Measurements from ENCODE around the gene POMZP3.
"Not testable (repeated sequence)": the region's sequence is repeated elsewhere in the genome, so short reads cannot be mapped to it uniquely, and the experiment has no call there.

The POMZP3 gene

DNA sequence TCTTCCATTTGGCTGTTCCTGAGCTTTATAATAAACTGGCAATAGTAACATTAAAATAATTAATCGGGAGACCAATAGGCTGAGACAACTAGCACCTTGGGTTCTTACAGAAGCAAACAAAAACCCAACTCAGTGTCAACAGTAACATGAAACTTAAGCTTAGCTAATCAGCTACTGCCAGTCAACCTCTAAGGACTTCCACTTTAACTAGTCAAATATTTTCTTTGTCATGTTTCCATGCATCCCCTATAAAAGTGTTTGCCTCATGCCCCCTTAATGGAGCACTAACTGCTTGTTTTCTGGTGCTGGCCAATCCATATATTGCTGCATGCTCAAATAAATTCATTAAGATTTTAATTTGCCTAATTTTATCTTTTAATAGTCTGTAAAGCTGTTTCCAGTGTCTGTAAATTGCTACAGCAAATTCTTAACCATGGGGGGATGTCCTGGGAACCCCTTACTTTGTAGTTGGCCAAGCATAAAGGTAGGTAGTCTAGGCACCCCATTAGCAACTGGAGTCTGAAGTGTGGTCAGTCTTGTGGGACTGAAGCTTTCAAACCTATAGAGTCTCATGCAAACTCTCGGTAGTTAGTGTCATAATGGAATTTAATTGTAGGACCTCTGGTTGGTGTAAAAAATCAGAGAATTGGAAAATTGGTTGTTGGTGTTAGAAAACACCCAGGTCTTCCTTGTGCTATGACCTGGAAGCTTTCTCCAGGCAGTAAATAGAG, 40.3 kb downstream of the POMZP3 start:
- not testable (repeated sequence) for DNase-seq

DNA sequence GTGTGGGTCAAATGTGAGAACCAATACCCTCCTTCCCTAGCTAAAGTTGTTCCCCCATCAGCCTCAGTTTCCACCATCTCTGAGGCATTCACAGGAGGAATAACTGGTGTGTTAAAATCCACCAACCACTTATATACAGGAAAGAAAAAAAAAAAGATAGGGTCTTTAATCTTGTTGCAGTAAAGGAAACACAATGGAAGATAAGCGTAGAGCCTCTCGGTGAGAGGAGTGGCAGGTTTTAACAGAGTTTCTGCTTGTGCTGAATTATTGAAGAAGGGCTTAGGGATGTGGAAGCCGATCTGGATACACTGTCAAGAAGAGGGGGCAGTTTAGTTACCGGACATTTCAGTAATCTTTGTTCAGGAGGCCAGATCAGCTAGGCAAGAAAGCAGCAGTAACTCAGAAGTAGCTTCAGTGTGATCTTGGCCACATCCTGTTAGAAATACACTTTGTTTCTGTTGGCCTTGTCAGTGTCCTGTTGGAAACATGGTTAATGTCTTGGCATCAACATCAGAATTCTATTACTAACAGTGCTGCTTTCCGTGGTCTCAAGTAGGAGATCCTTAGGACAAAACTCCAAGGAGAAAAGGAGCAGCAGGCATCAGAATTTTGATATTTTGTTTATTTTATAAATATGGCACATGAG, 43.3 kb downstream of the POMZP3 start:
- DNase-seq: not testable (repeated sequence)

DNA sequence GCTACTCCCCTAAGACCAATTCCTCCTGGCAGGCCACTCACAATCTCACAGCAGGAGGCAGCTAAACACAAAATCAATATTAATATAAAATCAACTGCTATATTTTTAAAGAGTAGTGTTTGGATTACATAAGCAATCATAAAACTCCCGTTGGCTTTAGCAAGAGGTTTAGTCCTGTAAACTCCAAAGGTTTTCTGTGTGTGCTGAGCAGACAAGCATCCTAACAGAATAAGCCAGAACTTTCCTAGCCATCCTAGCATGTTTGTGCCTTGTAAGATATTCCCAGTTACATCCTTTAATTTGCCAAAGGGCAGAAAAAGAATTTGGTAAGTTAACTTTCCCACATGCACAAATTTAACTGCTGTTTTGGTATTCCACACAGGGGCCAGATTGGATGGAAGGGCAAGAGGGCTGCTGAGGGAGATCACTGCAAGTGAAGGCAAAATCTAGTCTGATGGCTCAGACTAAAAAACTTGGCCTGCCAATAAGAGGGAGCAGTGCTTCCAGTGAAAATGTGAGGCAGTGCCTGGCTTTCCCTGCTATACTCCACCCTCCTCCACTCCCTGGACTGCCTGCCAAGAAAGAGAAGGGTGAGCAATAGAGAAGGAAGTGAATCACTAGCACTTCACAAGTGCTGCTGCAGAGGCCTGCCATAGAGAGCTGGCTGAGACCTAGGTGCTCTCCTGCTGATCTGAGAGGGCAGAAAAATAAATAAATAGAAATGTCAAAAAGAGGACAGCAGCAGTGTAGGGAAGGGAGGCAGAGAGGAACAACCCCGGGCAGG, 44.0 kb downstream of the POMZP3 start:
- DNase-seq: peak; percentile 10

DNA sequence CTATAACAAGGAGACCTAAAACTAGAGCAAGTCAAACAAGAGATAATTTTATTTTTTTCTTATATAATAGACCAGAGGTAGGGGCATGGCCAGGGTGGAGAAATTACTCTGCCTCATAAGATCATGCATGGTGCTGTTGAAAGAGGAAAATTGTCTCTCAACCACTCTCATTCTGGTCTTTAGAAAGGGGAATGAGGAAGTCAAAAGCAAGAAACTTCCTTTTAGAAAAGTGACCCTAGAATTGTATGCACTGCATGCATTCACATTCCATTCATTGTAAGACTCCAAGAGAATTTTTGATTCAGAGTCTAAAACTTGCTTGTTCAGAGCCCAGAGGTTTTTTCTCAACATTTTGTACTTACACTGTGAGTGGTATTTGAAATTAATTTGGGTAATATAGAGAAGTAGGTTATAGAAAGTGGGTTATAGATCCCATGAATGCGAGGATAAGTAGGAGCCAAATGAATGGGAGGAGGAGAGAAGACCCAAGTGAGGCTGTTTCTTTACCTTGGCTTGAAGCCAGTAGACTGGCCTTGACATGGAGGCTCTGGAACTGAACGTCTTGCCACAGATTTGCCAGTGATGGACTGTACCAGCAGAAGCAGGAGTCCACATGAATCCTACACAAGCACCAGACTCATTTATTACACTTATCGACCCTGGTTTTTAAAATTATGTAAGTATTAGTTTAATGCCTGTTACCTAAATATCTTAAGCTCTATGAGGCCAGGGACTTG, 51.0 kb downstream of the POMZP3 start:
- DNase-seq: not testable (repeated sequence)

DNA sequence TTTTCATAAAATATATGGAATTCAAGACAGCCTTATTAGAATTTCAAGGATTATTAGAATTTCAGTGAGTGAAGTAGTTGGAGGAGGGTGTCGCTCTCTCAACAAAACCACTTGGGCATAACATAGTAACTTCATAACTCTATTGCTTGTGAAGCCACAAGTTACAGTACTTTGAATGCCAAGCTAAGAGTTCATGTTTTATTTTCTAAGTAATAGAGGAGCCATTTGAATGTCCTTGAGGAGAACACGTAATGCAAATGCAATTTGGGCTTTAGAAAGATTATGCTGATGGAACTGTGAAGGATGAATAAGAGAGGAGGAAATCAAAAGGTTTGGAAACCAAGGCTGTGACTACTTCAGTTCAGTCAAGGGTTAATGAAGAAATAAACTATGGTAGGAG, 51.6 kb downstream of the POMZP3 start:
- not testable (repeated sequence) for DNase-seq

DNA sequence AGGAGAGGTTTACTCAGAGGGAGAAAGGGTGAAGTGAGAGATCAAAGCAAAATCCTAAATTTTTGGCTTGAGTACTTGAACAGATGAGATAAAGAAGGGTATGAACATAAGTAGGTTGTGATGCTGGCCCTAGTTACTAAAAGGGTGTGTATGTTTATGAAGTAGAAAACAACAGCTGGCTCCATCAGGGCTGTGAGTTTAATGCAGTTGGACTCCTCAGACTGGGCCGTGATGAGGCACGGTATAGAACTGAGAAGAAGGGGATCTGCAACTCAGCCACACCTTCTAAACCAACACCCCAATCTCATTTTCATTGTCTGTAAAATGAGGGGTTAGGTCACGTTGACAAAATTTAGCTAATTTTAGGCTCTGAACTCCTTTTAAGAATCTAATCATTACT, 54.8 kb downstream of the POMZP3 start:
- DNase-seq: not testable (repeated sequence)

DNA sequence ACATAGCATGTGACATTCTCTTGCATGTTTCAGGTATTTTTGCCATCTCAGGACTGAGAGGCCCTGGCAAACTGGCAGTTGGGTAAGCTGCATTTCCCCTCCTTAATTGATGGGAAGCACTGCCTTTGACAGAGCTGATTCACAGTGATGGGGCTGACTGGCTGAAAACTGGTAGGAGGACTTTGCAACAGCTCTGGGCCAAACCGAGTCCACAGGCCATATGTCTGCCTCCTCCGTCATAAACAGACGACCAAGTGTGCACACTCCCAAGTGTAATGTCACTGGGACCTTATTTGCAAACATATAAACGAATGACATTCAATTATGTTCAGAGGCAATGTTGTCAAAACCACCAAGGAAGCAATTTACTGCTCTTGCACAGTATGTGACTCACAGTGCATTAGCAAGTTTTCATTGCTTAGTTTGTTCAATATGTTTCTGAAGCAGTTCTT, 56.7 kb downstream of the POMZP3 start:
- not testable (repeated sequence) for DNase-seq

DNA sequence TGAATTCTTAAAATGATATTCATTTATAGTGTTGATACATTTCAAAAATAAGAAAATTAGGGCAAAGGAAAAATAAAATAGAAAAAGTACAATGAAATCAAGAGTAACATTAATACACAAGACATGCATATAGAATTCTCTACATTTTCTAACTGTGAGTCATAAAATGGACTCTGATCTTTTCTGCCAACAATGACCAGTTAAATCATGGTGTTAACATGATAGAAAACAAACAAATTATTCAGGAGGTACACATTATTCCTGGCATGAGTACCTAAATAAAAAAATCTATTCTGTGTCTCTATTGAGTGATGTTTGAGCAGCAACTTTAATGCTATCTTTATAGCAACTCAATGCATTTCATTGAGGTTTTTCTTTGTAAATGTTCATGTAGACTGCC, 58.3 kb downstream of the POMZP3 start:
- DNase-seq: not testable (repeated sequence)

DNA sequence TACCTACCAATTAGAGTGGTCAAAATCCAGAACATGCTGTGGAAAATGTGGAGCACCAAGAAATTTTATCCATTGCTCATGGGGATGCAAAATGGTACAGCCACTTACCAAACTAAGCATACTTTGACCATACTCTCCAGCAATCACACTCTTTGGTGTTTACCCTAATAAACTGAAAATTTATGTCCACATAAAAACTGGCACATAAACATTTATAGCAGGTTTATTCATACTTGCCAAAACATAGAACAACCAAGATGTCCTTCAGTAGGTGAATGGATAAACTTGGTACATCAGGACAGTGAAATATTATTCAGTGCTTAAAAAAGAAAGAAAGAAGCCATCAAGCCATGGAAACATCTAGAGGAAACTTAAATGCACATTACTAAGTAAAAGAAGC, 59.3 kb downstream of the POMZP3 start:
- not testable (repeated sequence) for DNase-seq

DNA sequence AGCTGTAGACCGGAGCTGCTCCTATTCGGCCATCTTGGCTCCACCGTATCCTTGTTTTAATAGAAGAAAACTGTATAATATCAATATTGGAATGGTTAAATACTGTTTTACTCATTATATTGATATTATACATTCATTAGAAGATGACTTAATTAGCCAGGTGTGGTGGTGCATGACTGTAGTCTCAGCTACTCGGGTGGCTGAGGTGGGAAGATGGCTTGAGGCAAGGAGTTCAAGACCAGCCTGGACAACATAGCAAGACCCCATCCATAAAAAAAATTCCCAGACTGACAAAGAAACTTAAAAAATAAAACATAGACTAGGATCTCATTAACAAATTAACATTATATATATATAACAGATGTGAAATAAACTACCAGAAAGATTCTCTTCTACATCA, 59.8 kb downstream of the POMZP3 start:
- DNase-seq: not testable (repeated sequence)

DNA sequence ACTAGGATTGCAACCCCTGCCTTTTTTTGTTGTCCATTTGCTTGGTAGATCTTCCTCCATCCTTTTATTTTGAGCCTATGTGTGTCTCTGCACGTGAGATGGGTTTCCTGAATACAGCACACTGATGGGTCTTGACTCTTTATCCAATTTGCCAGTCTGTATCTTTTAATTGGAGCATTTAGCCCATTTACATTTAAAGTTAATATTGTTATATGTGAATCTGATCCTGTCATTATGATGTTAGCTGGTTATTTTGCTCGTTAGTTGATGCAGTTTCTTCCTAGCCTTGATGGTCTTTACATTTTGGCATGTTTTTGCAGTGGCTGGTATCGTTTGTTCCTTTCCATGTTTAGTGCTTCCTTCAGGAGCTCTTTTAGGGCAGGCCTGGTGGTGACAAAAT, 62.1 kb downstream of the POMZP3 start:
- not testable (repeated sequence) for DNase-seq

DNA sequence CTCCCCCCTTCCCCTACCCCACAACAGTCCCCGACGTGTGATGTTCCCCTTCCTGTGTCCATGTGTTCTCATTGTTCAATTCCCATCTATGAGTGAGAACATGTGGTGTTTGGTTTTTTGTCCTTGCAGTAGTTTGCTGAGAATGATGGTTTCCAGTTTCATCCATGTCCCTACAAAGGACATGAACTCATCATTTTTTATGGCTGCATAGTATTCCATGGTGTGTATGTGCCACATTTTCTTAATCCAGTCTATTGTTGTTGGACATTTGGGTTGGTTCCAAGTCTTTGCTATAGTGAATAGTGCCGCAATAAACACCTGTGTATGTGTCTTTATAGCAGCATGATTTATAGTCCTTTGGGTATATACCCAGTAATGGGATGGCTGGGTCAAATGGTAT, 65.7 kb downstream of the POMZP3 start:
- DNase-seq: not testable (repeated sequence)

DNA sequence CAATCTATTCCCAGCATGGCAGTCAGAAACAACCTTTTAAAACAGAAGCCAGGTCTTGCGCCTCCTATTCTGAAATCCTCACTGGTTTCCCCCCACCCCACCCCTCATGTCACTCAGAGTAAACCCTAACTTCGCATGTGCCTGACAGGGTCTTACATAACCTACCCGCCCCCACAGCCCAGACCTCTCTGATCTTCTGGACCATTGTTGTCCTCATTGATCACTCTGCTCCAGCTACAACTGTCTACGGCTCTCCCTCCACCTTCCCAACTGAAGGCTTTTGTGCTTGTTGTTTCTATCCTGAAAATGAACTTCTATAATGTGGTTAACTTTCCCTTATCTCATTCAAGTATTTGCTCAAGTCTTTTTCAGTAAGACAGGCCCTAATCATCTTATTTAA, 66.9 kb downstream of the POMZP3 start:
- not testable (repeated sequence) for DNase-seq

All from stimulated activated CD4-positive, alpha-beta T cell treated with anti-CD3 and anti-CD28 coated beads, Interleukin-4, amount 100 ng/mL, for 1 hour (primary cell).